HepG2 (cell line): ENCODE measurements around the gene HMGN1. TPM values are rescaled to one million over a fixed set of nuclear protein-coding genes. Genes with fewer than 3 reads are reported as not detected.

Experiments used
- FOXP4 ChIP-seq: sonication (generic); formaldehyde crosslinking; IDR thresholded peaks from 2 replicates; pipeline ENCODE4 v1.4.0; 2020; ENCODE audit warnings: missing genetic modification reagents
- NRL ChIP-seq: sonication (generic); formaldehyde crosslinking; IDR thresholded peaks from 2 replicates; pipeline ENCODE4 v1.5.0; 2020; ENCODE audit warnings: missing genetic modification reagents, mild to moderate bottlenecking, moderate library complexity, borderline replicate concordance
- POLR2A ChIP-seq, 2 experiments: IDR thresholded peaks; 2 replicates each; pipeline ENCODE4 v1.6.1; 2011; ENCODE audit warnings: low read depth in 2 of 2, low read length in 2 of 2, mild to moderate bottlenecking in 1 of 2, moderate library complexity in 1 of 2; ENCODE audit not compliant: insufficient read depth in 1 of 2
- SALL2 ChIP-seq: sonication (generic); formaldehyde crosslinking; IDR thresholded peaks from 2 replicates; pipeline ENCODE4 v1.8.1; 2023; ENCODE audit warnings: mild to moderate bottlenecking, missing genetic modification reagents, inconsistent platforms
- ZNF18 ChIP-seq: sonication (generic); formaldehyde crosslinking; IDR thresholded peaks from 2 replicates; pipeline ENCODE4 v1.8.0; 2022; ENCODE audit warnings: mild to moderate bottlenecking, missing genetic modification reagents; ENCODE audit not compliant: insufficient replicate concordance
- polyA plus RNA-seq, 8 experiments: library from polyadenylated mRNA; depleted of rRNA in 3 of 8; stranded (reverse) in 7 of 8; unstranded in 1 of 8; fragments of >200 nt; fragmentation: Illumina TruSeq in 4 of 8; extraction: Trizol in 4 of 8; gene quantifications; 2 replicates each; pipeline versions ENCODE4 v1.2.1 to v1.2.3, GENCODE V29; 2011 to 2016; ENCODE audit warnings: low read depth in 4 of 8, missing spikeins in 1 of 8, mixed read lengths in 1 of 8; ENCODE audit not compliant: insufficient read depth in 1 of 8
- total RNA-seq, 5 experiments: library from RNA; depleted of rRNA; stranded (reverse); fragments of >200 nt; fragmentation: Illumina TruSeq; extraction: Trizol; gene quantifications; 2 replicates each; pipeline ENCODE4 v1.2.3, GENCODE V29; 2016; ENCODE audit warnings: low read depth in 1 of 5
- TF ChIP-seq, protein P1 (sequence below): sonication (generic); formaldehyde crosslinking; conservative IDR thresholded peaks from 2 replicates; pipeline ENCODE4 v1.4.0; 2020; ENCODE audit warnings: mild to moderate bottlenecking, missing genetic modification reagents, moderate library complexity

Gene HMGN1
- total and polyA plus RNA-seq, 2 of the 13 experiments (the other 11 are each of a cell fraction or from before 2014, with no cell fraction given): 104 to 286 TPM

GRCh38 chr21:39314143-39315027 lies 34.5 kb downstream of the HMGN1 start (continued):
- TF ChIP-seq FOXP4: no peak
- TF ChIP-seq, protein P1, sequence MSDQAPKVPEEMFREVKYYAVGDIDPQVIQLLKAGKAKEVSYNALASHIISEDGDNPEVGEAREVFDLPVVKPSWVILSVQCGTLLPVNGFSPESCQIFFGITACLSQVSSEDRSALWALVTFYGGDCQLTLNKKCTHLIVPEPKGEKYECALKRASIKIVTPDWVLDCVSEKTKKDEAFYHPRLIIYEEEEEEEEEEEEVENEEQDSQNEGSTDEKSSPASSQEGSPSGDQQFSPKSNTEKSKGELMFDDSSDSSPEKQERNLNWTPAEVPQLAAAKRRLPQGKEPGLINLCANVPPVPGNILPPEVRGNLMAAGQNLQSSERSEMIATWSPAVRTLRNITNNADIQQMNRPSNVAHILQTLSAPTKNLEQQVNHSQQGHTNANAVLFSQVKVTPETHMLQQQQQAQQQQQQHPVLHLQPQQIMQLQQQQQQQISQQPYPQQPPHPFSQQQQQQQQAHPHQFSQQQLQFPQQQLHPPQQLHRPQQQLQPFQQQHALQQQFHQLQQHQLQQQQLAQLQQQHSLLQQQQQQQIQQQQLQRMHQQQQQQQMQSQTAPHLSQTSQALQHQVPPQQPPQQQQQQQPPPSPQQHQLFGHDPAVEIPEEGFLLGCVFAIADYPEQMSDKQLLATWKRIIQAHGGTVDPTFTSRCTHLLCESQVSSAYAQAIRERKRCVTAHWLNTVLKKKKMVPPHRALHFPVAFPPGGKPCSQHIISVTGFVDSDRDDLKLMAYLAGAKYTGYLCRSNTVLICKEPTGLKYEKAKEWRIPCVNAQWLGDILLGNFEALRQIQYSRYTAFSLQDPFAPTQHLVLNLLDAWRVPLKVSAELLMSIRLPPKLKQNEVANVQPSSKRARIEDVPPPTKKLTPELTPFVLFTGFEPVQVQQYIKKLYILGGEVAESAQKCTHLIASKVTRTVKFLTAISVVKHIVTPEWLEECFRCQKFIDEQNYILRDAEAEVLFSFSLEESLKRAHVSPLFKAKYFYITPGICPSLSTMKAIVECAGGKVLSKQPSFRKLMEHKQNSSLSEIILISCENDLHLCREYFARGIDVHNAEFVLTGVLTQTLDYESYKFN (CRISPR knock-in tag): no peak
- peak; percentile 24 for TF ChIP-seq ZNF18 (CRISPR knock-in tag)
- peak in 1 of 2 experiments; percentile 15; a peak in 2 of 4 replicates for TF ChIP-seq POLR2A (IDR thresholded peaks at IDR 0.05; ENCODE audit: insufficient read depth in 1 of 2, low read depth in 2 of 2, low read length in 2 of 2)
- peak; percentile 18; the same call in 1 of the 2 replicates for TF ChIP-seq SALL2 (CRISPR knock-in tag)
- no peak for TF ChIP-seq NRL (CRISPR knock-in tag)
